HG03520 (cell line): ENCODE measurements around the gene COL4A2.
A peak's percentile ranks its signal among the peaks of the same experiment; 100 is the strongest.
"Not testable (repeated sequence)": the region's sequence is repeated elsewhere in the genome, so short reads cannot be mapped to it uniquely, and the experiment has no call there.

ENCODE experiments used
- ATAC-seq: cut with Tn5 transposase; IDR thresholded peaks from one replicate; pipeline ENCODE4 v1.9.1; 2021; ENCODE audit warnings: mild to moderate bottlenecking, moderate library complexity; ENCODE audit not compliant: unreplicated experiment

Gene COL4A2

DNA sequence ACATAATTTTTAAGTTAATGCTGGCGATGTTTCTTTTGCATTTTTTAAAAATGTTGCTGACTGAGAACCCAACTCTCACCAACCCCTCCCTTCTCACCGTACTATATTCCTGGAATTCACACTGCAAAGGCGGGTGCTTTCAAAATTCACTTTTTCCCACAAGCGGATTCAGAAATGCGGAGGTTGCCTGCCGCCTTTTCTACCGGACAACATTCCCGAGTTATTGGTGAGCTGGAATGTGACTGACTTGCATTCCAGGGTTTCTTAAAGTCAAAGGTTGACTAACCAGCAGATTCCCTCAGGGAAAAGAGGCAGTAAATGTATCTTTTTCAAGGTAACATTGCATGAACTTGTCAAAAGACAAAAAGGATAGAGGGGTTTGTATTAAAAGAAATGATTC, 141.1 kb downstream of the COL4A2 start:
- no peak for ATAC-seq

DNA sequence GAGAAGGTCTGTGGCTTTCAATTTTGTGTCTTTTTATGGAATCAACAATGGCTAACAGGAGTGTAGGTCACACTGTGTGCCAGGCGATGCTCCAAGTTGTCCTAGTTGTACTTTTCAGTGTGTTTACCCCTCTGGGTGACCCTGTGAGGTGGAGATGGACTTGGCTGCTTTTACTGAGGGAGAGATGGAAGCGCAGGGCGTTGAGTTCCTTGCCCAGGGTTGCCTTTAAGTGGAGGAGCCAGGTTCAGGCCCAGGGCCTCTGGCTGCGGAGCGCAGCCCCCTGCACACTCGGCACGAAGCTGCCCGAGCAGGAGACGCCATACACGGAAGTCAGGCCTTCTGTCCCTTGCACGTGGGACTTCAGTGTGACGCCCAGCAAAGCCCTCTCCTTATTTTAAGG, 141.6 kb downstream of the COL4A2 start:
- no peak for ATAC-seq

DNA sequence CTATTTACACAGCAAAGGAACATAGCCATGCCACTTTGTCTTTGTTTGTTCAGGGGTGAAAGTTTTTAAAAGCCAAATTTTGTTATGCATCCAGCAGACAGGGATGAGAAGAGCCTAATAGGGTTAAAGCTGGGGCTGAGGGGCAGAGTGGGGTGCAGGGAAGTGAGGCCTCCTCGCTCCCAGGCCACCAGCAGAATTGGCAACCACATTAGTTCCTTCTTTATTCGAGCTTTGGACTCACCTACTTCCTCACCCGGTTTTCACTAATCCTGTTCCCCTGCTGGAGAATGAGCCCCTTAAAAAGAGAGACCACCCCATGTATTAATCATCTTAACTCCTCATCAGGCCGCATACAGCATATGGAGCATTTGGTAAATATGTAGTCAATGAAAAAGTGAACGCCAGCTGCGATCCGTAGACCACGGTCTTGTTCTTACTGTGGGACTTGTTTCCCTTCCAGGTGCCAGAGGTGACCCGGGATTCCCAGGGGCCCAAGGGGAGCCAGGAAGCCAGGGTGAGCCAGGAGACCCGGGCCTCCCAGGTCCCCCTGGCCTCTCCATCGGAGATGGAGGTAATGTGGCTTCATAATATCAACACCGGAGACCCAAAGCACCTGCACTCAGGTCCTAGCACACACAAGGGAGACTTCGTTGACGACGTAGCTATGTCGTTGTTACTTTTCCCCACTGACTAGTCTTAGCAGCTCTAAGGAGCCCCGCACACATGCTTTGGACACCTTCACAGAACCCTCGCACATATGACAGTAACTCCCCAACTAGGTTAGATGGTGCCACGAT, 142.3 kb downstream of the COL4A2 start:
- ATAC-seq: no peak

GRCh38 chr13:110450016-110450900, 143.2 kb downstream of the COL4A2 start:
- ATAC-seq: no peak

GRCh38 chr13:110450941-110451730, 144.1 kb downstream of the COL4A2 start:
- ATAC-seq: no peak

DNA sequence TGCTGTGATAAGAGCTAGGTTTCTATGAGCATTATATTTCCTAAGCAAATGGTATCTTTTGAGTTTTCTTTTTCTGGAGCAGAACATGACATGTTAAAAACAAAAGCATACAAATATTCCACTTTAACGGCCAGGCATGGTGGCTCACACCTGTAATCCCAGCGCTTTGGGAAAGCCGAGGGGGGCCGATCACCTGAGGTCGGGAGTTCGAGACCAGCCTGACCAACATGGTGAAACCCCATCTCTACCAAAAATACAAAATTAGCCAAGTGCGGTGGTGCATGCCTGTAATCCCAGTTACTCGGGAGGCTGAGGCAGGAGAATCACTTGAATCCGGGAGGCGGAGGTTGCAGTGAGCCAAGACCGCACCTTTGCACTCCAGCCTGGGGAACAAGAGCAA, 146.0 kb downstream of the COL4A2 start:
- ATAC-seq: not testable (repeated sequence)

DNA sequence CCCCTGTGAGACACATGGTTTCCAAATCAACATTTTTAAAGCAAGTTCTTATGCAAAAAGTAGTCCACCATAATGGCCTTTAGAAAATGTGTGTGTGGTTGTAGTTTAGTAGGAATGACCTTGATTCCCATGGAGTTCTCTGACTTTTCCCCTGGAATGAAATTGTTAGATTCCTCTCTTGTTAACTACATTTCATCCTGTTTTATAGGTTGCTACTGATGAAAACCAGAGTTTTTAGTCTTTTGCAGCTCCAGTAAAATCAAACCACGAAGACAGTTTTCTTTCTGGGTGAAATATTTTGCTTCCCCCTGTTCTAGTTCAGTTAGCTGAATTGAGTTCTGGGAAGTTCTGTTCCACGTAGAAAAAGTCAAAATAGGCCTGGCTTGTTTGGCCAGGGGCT, 146.7 kb downstream of the COL4A2 start:
- ATAC-seq: no peak

- no peak for ATAC-seq
Measured at GRCh38 chr13:110454227-110454859, 147.3 kb downstream of the COL4A2 start.

- ATAC-seq: no peak
Measured at GRCh38 chr13:110454956-110455355, 147.9 kb downstream of the COL4A2 start.

DNA sequence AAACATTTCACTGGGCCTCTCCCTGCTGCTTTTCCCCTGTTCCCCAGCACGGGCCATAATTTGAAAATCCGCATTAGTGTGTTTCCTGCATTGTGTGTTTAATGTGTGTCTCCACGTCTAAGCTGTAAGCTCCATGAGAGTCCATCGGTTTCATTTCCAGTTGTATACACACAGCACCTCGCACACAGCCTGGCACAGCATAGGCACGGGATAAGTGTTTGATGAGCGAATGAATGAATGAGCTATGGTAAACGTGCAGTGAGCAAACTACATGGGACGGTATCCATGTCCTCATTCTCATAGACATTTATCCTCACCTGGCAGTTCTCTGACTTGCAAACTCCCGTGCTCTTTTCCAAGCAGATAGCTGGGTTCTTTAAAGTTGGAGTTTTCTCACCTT, 148.4 kb downstream of the COL4A2 start:
- no peak for ATAC-seq

DNA sequence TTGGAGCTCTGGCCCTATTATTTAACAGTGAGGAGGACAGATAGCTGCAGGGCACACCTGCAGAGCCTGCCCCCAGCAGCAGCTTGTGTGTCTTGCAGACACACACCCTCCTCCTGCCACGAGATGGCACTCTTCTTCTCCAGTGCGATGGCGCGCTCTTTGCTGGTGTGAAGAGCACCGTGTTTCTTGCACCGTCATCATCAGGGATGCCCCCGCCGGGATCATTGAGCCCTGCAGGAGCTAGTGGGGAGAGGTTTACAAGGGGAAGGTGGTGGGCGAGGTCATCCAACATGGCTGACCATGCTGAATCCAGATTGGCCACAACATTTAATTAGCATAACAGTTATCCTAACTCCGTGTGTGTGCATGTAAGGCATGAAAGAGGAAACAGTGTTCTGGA, 148.9 kb downstream of the COL4A2 start:
- peak; percentile 97 for ATAC-seq

DNA sequence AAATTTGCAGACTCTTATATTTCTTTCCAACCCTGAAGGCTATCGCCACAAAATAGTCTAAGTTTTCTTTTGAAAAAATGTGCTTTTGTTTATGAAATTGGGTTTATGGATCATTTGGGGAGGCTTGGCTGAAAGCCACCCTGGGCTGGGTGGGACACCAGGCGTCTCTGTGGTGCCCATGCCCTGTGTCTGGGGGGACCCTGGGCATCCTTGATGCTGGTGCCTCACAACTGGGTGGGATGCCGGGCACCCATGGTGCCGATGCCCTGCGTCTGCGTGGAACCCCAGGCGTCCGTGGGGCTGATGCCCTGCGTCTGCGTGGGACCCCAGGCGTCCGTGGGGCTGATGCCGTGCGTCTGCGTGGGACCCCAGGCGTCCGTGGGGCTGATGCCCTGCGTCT, 149.5 kb downstream of the COL4A2 start:
- no peak for ATAC-seq

GRCh38 chr13:110457361-110457760, 150.3 kb downstream of the COL4A2 start:
- no peak for ATAC-seq

DNA sequence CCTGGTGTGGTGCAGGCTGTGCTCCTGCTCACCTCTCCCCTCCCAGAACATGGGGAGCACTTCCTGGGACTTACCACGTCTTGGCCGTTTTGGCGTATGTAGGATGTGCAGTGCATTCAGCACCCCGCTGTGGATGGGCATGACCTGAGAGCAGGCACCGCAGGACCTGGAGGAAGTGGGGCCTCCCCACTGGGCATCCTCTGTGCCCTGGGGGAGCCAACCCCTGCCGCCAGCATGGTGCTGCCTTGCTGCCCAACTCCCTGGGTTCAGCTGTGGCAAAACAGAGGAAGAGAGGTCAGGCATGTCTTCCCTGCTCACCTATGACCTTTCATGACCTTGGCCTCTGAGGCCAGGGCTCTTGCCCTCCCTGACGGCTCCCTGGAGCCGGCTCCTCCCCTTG, 150.9 kb downstream of the COL4A2 start:
- no peak for ATAC-seq

GRCh38 chr13:110458594-110459365, 151.7 kb downstream of the COL4A2 start:
- no peak for ATAC-seq

DNA sequence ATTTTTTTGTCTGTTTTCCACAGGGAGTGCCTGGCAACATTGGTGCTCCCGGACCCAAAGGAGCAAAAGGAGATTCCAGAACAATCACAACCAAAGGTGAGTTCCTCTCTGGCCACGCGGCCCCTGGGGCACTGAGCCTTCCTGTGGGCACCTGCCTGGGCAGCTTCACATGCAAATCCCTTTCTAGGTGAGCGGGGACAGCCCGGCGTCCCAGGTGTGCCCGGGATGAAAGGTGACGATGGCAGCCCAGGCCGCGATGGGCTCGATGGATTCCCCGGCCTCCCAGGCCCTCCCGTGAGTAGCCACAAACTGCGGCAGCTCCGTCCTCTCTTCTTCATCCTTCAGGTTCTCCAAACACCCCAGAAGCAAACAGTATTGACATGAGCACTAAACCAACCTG, 155.0 kb downstream of the COL4A2 start:
- no peak for ATAC-seq

- no peak for ATAC-seq
Measured at GRCh38 chr13:110463156-110463555, 156.1 kb downstream of the COL4A2 start.

DNA sequence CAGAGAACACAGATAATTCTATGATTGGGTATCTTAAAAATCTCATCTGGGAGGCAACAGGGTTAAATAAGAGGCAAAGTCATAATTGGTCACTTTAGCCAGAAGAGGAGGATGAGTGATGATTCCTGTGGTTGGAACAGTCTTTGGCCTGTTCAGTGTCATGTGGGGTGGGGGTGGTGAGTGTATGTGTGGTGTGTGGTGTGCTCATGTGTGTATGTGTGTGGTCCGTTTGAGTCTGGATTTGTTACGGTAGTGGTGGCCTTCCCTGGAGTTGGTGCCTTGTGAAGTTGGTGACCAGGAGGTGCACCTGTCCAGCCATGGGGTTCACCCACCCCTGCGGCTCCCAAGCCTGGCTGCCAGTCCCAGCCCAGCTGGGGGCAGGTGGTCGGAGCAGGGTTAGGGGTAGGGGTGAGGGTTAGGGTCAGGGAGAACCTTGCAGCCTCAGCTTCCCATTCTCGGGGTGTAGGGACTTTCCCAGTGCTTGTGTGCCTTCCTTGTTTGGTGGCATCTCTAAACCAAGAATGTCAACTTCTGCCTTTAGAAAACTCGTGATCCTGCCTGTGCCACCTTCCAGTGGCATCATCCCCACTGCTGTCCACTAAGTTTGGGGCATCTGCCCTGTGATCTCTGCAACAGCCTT, 156.9 kb downstream of the COL4A2 start:
- no peak for ATAC-seq

DNA sequence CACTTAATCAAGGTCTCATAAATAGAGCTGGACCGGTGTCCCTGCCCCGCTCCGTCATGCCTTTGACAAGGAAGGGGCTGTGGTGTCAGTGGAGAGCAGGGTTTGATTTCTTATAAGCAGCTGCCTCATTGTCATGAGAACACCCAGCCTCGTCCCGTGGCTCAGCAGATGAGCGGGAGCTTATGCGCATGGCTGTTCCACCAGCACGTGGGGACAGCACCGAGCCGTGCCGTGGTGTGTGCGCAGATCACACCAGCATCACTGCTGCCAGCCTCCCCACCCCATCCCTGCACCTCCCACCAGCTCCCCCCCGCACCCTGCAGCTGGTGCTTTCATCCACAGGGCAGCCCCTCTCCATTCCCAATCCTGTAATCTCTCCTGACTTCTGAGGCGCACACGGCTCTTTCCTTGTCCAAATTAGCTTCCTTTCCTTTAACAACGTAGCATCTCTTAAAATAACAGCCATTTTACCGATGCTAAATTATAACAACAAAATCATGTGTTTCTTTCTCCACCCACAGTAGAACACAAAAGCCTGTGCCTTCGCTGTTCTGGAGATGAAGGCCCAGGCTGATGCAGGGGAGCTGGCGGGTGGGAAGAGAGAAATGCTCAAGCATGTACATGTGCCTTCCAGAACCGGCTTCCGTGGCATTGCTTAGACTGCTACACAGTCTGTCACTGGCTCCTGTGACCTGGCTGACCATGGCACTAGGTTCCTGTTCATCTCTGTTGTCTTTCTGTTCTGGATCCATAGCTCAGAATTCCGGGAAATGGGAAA, 157.7 kb downstream of the COL4A2 start:
- ATAC-seq: no peak
